HL-60 (cell line): Measurements from ENCODE around the gene PIWIL4.
"Not testable (repeated sequence)": the region's sequence is repeated elsewhere in the genome, so short reads cannot be mapped to it uniquely, and the experiment has no call there.

Experiments
- DNase-seq, 2 experiments: peaks; one replicate each; pipeline ENCODE4 v3.0.0-alpha.2; 2010 to 2020; ENCODE audit warnings: low read depth in 1 of 2, low spot score in 1 of 2
- H3K27ac ChIP-seq: fragments of 250-450 bp; sonication (Bioruptor Pico); replicated peaks from 2 replicates; pipeline ENCODE4 v1.5.1; 2020; ENCODE audit warnings: mild to moderate bottlenecking, moderate library complexity
- H3K27me3 ChIP-seq: fragments of 250-450 bp; sonication (Bioruptor Pico); 2 replicates; pipeline ENCODE4 v1.5.1; 2021; ENCODE audit warnings: mild to moderate bottlenecking, moderate library complexity; ENCODE audit not compliant: insufficient read depth, poor library complexity, severe bottlenecking
- H3K4me3 ChIP-seq: replicated peaks from 2 replicates; pipeline ENCODE4 v1.5.1; 2011; ENCODE audit warnings: mild to moderate bottlenecking, control low read depth, low read length; ENCODE audit not compliant: insufficient read depth
- GABPA ChIP-seq: IDR thresholded peaks from 2 replicates; pipeline ENCODE4 v1.6.1; 2012; ENCODE audit warnings: low read depth
- POLR2AphosphoS5 ChIP-seq: IDR thresholded peaks from 2 replicates; pipeline ENCODE4 v1.6.1; 2012; ENCODE audit warnings: low read depth
- REST ChIP-seq: IDR thresholded peaks from 2 replicates; pipeline ENCODE4 v1.6.1; 2012; ENCODE audit warnings: low read depth; ENCODE audit not compliant: insufficient replicate concordance
- SPI1 ChIP-seq: IDR thresholded peaks from 2 replicates; pipeline ENCODE4 v1.6.1; 2012; ENCODE audit warnings: low read depth, mild to moderate bottlenecking, borderline replicate concordance
- TF ChIP-seq, protein P1 (sequence below): IDR thresholded peaks from one replicate; pipeline ENCODE4 v1.5.1; 2011; ENCODE audit warnings: low read length, control low read depth, inconsistent platforms; ENCODE audit not compliant: insufficient read depth

The PIWIL4 gene

GRCh38 chr11:94638902-94639373 lies 71.8 kb downstream of the PIWIL4 start:
- TF ChIP-seq GABPA (no peak), POLR2AphosphoS5 (no peak), SPI1 (no peak), REST (no peak)
- TF ChIP-seq, protein P1, sequence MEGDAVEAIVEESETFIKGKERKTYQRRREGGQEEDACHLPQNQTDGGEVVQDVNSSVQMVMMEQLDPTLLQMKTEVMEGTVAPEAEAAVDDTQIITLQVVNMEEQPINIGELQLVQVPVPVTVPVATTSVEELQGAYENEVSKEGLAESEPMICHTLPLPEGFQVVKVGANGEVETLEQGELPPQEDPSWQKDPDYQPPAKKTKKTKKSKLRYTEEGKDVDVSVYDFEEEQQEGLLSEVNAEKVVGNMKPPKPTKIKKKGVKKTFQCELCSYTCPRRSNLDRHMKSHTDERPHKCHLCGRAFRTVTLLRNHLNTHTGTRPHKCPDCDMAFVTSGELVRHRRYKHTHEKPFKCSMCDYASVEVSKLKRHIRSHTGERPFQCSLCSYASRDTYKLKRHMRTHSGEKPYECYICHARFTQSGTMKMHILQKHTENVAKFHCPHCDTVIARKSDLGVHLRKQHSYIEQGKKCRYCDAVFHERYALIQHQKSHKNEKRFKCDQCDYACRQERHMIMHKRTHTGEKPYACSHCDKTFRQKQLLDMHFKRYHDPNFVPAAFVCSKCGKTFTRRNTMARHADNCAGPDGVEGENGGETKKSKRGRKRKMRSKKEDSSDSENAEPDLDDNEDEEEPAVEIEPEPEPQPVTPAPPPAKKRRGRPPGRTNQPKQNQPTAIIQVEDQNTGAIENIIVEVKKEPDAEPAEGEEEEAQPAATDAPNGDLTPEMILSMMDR: no peak
- Histone ChIP-seq H3K4me3 (no peak overlapping the region), H3K27me3 (no peaks in the 10 kb centered on the region), H3K27ac (no peak overlapping the region)
- peak; percentile 25 to 50 for DNase-seq

GRCh38 chr11:94639901-94640721 lies 72.9 kb downstream of the PIWIL4 start:
- no peaks in the 10 kb centered on the region for H3K27me3 ChIP-seq
- TF ChIP-seq, protein P1: no peak
- TF ChIP-seq REST (no peak), SPI1 (no peak), POLR2AphosphoS5 (no peak), GABPA (no peak)
- no peak overlapping the region for H3K4me3 ChIP-seq
- no peak overlapping the region for H3K27ac ChIP-seq
- DNase-seq: no peak

DNA sequence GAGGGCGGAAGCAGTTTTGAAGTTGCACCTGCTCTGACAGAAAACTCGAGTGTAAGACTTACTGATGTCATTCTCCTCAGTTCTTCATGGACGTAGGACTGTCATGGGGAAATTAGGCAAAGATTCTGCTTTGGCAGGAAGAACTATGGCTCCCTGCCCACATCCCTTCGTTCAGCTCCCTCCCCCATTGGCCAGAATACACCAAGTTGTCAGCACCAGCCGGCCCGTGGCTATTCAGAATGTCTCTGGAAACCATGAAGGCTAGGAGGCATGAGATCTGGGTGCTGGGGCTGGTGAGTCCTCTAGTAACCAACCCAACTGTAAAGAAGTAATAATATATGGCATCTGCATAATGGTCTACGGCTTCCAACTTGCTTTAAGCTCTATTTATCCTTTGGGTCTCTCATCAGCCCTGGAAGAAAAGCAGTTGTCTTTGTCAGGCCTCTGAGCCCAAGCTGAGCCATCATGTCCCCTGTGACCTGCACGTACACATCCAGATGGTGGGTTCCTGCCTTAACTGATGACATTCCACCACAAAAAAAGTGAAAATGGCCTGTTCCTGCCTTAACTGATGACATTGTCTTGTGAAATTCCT lies 74.1 kb downstream of the PIWIL4 start:
- no peak for TF ChIP-seq GABPA
- TF ChIP-seq REST: no peak
- TF ChIP-seq POLR2AphosphoS5: no peak
- TF ChIP-seq, protein P1: no peak
- no peak for TF ChIP-seq SPI1
- Histone ChIP-seq H3K4me3 (no peak overlapping the region), H3K27ac (no peak overlapping the region), H3K27me3 (no peaks in the 10 kb centered on the region)
- DNase-seq: no peak

GRCh38 chr11:94643186-94643585 lies 76.0 kb downstream of the PIWIL4 start:
- not testable (repeated sequence) for H3K27me3 ChIP-seq, H3K4me3 ChIP-seq, H3K27ac ChIP-seq, DNase-seq
